GM23248 (cell line): Measurements from ENCODE around the gene SCML1.

Experiments used
- EZH2 ChIP-seq: fragments of 200-600 bp; sonication (generic); IDR thresholded peaks from 2 replicates; pipeline ENCODE4 v1.6.1; 2018; ENCODE audit warnings: antibody characterized with exemption, mild to moderate bottlenecking; ENCODE audit not compliant: insufficient read depth, poor library complexity, severe bottlenecking
- EZH2phosphoT487 ChIP-seq: fragments of 200-600 bp; sonication (generic); IDR thresholded peaks from 2 replicates; pipeline ENCODE4 v1.6.1; 2018; ENCODE audit warnings: antibody characterized with exemption, moderate library complexity, mild to moderate bottlenecking, low read depth; ENCODE audit not compliant: insufficient read depth

- TF ChIP-seq EZH2 = no peak
- no peak for TF ChIP-seq EZH2phosphoT487
Measured at GRCh38 chrX:17743913-17744312, 6.6 kb downstream of the SCML1 start.
